Ascending aorta (tissue), 2 donors: Measurements from ENCODE around the gene TMED10. TPM values are rescaled to one million over a fixed set of nuclear protein-coding genes. Genes with fewer than 3 reads are reported as not detected.
"Not testable (repeated sequence)": the region's sequence is repeated elsewhere in the genome, so short reads cannot be mapped to it uniquely, and the experiment has no call there.

Experiments used
- DNase-seq, 2 donors: peaks; one replicate each; pipeline ENCODE4 v3.0.0-alpha.2; 2019; ENCODE audit warnings: low spot score in 2 of 2
- H3K27ac ChIP-seq, 2 donors: fragments of 200-600 bp; sonication (generic); one replicate each; pipeline ENCODE4 v1.5.1; 2016 to 2017; ENCODE audit warnings: mild to moderate bottlenecking in 1 of 2
- H3K27me3 ChIP-seq: fragments of 200-600 bp; sonication (generic); one replicate; pipeline ENCODE4 v1.5.1; 2017
- H3K36me3 ChIP-seq, 2 donors: fragments of 200-600 bp; sonication (generic); one replicate each; pipeline ENCODE4 v1.5.1; 2016
- H3K4me1 ChIP-seq, 2 donors: fragments of 200-600 bp; sonication (generic); one replicate each; pipeline ENCODE4 v1.5.1; 2016 to 2017; ENCODE audit warnings: mild to moderate bottlenecking in 1 of 2
- H3K4me3 ChIP-seq, 2 donors: fragments of 200-600 bp; sonication (generic); one replicate each; pipeline ENCODE4 v1.5.1; 2016 to 2017; ENCODE audit warnings: mild to moderate bottlenecking in 1 of 2
- H3K9me3 ChIP-seq, 2 donors: fragments of 200-600 bp; sonication (generic); one replicate each; pipeline ENCODE4 v1.5.1; 2016
- intact Hi-C: fragments of 100-400 bp; cut with DNase I; formaldehyde crosslinking; loops from one replicate; pipeline ENCODE4 v1.15.1; 2023
- total RNA-seq: library from RNA; depleted of rRNA; stranded (reverse); fragments of >200 nt; gene quantifications from one replicate; pipeline ENCODE4 v1.1.0, GENCODE V29; 2016
- TF ChIP-seq, protein P1 (sequence below), 3 experiments: fragments of 200-600 bp in 2 of 3; fragments of 450-650 bp in 1 of 3; sonication (generic) in 2 of 3; IDR thresholded peaks; one replicate each; pipeline ENCODE4 v1.5.1; 2016 to 2019; ENCODE audit warnings: antibody characterized with exemption in 3 of 3, mild to moderate bottlenecking in 1 of 3, moderate library complexity in 1 of 3

The TMED10 gene
- total RNA-seq, 1 donor from 2014 or later: 190 TPM

DNA sequence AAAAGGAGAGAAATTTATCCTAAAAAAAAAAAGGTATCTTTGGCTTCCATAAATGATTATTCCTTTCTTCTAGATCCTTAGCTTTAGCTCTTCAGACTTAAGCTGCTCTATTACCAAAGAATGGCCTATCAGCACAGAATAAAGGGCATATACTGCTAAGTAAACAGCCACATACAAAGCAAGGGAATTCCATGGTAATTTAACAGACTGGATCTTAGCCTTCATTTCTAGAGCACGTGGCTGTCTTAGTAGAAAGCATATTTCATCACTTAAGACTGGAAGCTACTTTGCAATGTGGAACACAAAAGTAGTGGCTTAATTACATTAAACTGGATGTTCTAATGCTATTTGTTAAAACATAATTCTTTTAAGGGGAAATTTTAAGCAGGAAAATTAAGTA, 23.1 kb downstream of the TMED10 start:
- H3K27ac ChIP-seq: no peak overlapping the region
- no peaks in the 10 kb centered on the region for H3K27me3 ChIP-seq
- peaks cover 0 to 4% of the 10 kb centered on the region in 2 donors for H3K4me1 ChIP-seq
- TF ChIP-seq, protein P1, sequence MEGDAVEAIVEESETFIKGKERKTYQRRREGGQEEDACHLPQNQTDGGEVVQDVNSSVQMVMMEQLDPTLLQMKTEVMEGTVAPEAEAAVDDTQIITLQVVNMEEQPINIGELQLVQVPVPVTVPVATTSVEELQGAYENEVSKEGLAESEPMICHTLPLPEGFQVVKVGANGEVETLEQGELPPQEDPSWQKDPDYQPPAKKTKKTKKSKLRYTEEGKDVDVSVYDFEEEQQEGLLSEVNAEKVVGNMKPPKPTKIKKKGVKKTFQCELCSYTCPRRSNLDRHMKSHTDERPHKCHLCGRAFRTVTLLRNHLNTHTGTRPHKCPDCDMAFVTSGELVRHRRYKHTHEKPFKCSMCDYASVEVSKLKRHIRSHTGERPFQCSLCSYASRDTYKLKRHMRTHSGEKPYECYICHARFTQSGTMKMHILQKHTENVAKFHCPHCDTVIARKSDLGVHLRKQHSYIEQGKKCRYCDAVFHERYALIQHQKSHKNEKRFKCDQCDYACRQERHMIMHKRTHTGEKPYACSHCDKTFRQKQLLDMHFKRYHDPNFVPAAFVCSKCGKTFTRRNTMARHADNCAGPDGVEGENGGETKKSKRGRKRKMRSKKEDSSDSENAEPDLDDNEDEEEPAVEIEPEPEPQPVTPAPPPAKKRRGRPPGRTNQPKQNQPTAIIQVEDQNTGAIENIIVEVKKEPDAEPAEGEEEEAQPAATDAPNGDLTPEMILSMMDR (IDR thresholded peaks at IDR 0.05): no peak
- no peaks in the 10 kb centered on the region for H3K9me3 ChIP-seq
- intact Hi-C loops: no loop called here
- peaks cover 9 to 21% of the 10 kb centered on the region in 2 donors for H3K36me3 ChIP-seq
- no peak overlapping the region for H3K4me3 ChIP-seq
- no peak for DNase-seq

DNA sequence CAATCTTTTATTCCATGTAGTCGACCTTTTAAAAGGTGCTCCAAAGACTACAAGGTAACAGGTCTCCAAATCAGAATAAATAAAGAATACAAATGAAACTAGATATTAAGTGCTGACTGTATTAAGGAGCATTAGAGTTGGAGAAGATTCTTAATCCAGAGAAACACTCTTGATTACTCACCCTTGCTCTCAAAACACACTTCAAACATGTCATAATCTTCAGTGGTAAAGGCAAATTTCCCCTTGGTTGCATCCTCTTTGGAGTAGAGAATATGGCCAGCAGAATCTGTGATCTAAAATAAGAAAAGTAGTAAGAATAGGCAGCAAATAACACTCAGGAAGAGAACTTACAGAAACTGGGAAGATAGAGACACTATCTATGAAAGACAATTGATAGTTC, 24.6 kb downstream of the TMED10 start:
- intact Hi-C loops: no loop called here
- DNase-seq: no peak
- Histone ChIP-seq H3K27ac (no peak overlapping the region), H3K4me1 (peaks cover 0 to 14% of the 10 kb centered on the region in 2 donors), H3K27me3 (no peaks in the 10 kb centered on the region), H3K9me3 (no peaks in the 10 kb centered on the region), H3K36me3 (peaks cover 9 to 21% of the 10 kb centered on the region in 2 donors), H3K4me3 (no peak overlapping the region)
- TF ChIP-seq, protein P1 (IDR thresholded peaks at IDR 0.05): no peak

- H3K9me3 ChIP-seq, intact Hi-C loops, H3K27me3 ChIP-seq, H3K27ac ChIP-seq, H3K4me3 ChIP-seq, DNase-seq: not testable (repeated sequence)
- peaks cover 0 to 19% of the 10 kb centered on the region in 2 donors for H3K4me1 ChIP-seq
- peaks cover 9 to 21% of the 10 kb centered on the region in 2 donors for H3K36me3 ChIP-seq
These were observed 25.8 kb downstream of the TMED10 start for GRCh38 chr14:75150637-75151036.

DNA sequence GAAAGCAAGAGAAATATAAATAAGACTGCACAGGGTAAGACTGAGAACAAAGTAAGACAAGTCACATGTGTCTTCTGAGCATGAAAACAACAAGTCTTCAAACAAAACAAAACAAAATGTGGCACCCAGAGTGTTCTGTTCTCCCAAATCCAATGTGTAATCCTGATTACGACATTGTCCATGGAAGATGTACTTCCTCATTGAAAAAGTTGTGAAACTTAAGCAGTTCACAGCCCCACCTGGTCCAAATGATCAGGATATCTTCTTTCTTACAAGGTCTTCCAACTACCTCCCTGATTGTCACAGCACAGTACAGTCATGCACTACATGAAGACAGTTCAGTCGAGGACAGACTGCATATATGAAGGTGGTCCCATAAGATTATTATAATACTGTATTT, 26.3 kb downstream of the TMED10 start:
- intact Hi-C loops: no loop called here
- peak overlapping the region in 1 of 2 donors; percentile 30 for H3K27ac ChIP-seq
- no peak overlapping the region for H3K4me3 ChIP-seq
- peaks cover 0 to 19% of the 10 kb centered on the region in 2 donors for H3K4me1 ChIP-seq
- TF ChIP-seq, protein P1 (IDR thresholded peaks at IDR 0.05): no peak
- H3K36me3 ChIP-seq: peaks cover 9 to 25% of the 10 kb centered on the region in 2 donors
- no peak for DNase-seq
- H3K9me3 ChIP-seq: no peaks in the 10 kb centered on the region
- no peaks in the 10 kb centered on the region for H3K27me3 ChIP-seq

DNA sequence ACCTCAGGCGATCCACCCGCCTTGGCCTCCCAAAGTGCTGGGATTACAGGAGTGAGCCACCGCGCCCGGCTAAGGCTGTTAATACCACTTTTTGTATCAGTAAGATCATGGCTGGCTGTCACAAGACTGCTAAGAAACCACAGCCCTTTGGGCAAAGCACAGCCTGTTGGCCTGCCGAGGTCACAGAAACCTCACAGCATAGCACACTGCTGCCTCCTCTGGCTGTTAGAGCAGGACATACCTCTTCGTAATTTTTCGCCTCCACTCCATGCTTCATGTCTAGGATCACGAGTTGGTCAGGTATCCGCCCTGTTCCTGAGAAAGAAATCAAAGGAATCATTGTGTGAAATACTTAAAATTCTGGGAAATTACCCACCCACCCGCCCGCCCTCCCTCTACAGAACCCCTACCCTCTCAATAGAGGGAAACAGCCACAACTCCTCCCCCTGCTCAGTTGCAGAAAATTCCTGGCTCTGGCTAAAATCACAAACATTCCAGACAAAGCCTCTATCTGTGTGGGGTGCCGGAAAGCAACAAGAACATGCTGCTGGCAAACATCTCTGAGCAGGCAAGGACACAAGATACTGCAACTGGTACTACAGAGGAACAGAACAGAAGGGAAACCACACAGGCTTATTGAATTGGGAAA, 28.9 kb downstream of the TMED10 start:
- Histone ChIP-seq H3K9me3 (no peaks in the 10 kb centered on the region), H3K27ac (peak overlapping the region; percentile 74 to 85), H3K4me1 (peaks cover 4 to 27% of the 10 kb centered on the region in 2 donors), H3K4me3 (peak overlapping the region in 1 of 2 donors; percentile 2), H3K27me3 (no peaks in the 10 kb centered on the region), H3K36me3 (peaks cover 9 to 31% of the 10 kb centered on the region in 2 donors)
- TF ChIP-seq, protein P1 (IDR thresholded peaks at IDR 0.05): peak; percentile 11 to 50 (median 49)
- peak; percentile 15 to 88 for DNase-seq
- intact Hi-C loops: loop anchor here (5.0 kb wide), 1 partner anchor 35 kb away; no protein-coding TSS in a partner anchor

GRCh38 chr14:75144944-75145343, 31.5 kb downstream of the TMED10 start:
- peak; percentile 12 to 71 for DNase-seq
- Histone ChIP-seq H3K27ac (peak overlapping the region; percentile 41 to 47), H3K4me1 (peaks cover 4 to 27% of the 10 kb centered on the region in 2 donors), H3K4me3 (no peak overlapping the region), H3K9me3 (no peaks in the 10 kb centered on the region), H3K36me3 (peaks cover 0 to 10% of the 10 kb centered on the region in 2 donors), H3K27me3 (no peaks in the 10 kb centered on the region)
- TF ChIP-seq, protein P1 (IDR thresholded peaks at IDR 0.05): no peak
- intact Hi-C loops: loop anchor here (5.0 kb wide), 1 partner anchor 37 kb away; no protein-coding TSS in a partner anchor
